ENCODE results near the gene DNAJB2. TPM values are rescaled to one million over a fixed set of nuclear protein-coding genes. Genes with fewer than 3 reads are reported as not detected.

The DNAJB2 gene
- total RNA-seq, 4 donors from 2014 or later, result 44.7 to 77.0 (median 51.1) TPM

DNA sequence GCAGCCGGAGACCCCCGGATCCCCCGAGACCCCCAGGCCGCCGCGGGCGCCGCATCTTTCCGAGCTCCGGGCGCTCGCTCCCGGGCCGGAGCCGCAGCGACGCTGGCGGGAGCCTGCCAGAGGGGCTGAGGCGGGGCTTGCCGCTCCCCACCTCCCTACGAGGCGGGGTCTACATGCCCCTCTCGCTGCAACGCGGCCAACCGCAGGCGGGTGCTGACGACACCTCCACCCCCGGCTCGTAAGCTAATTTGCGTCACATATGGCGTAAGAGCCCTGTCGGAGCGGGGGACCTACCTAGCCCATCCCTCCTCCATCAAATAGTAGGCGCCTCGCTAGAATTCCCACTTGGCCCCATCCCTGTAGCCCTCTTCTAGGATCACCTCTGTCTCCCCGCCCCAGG lies 30.1 kb downstream of the DNAJB2 start, which contains the start of gene PTPRN:
PTPRN (minus strand) TSS at position 124 of the 400 bp plus-strand sequence; CDS start at position 55, 69 bp downstream.
- TF ChIP-seq, protein P1, sequence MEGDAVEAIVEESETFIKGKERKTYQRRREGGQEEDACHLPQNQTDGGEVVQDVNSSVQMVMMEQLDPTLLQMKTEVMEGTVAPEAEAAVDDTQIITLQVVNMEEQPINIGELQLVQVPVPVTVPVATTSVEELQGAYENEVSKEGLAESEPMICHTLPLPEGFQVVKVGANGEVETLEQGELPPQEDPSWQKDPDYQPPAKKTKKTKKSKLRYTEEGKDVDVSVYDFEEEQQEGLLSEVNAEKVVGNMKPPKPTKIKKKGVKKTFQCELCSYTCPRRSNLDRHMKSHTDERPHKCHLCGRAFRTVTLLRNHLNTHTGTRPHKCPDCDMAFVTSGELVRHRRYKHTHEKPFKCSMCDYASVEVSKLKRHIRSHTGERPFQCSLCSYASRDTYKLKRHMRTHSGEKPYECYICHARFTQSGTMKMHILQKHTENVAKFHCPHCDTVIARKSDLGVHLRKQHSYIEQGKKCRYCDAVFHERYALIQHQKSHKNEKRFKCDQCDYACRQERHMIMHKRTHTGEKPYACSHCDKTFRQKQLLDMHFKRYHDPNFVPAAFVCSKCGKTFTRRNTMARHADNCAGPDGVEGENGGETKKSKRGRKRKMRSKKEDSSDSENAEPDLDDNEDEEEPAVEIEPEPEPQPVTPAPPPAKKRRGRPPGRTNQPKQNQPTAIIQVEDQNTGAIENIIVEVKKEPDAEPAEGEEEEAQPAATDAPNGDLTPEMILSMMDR (IDR thresholded peaks at IDR 0.05; ENCODE audit: low read depth), result no peak

DNA sequence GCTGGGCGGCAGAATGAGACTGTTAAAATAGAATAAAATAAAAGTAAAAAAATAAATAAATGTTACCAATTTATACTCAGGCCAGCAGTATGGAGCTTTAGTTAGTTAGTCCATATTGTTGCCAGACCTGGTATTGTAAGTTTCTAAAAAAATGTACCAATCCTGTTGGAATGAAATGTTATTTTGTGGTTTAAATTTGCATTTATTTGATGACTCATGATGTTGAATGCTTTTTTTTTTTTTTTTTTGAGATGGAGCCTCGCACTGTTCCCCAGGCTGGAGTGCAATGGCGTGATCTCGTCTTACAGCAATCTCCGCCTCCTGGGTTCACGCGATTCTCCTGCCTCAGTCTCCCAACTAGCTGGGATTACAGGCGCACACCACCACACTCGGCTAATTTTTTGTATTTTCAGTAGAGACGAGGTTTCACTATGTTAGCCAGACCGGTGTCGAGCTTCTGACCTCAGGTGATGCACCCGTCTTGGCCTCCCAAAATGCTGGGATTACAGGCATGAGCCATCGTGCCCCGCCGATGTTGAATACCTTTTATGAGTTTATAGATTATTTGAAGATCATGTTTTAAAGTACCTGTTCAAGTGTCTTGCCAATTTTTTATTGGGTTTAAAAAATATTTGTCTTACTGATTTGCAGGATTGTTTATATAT lies 35.8 kb downstream of the DNAJB2 start:
- TF ChIP-seq, protein P1 (IDR thresholded peaks at IDR 0.05; ENCODE audit: low read depth), result no peak

GRCh38 chr2:219323434-219323833 lies 44.3 kb downstream of the DNAJB2 start:
- TF ChIP-seq, protein P1 (IDR thresholded peaks at IDR 0.05; ENCODE audit: low read depth), result no peak

- TF ChIP-seq, protein P1 (IDR thresholded peaks at IDR 0.05; ENCODE audit: low read depth), result no peak
Observed at GRCh38 chr2:219325136-219325535, 46.0 kb downstream of the DNAJB2 start.

DNA sequence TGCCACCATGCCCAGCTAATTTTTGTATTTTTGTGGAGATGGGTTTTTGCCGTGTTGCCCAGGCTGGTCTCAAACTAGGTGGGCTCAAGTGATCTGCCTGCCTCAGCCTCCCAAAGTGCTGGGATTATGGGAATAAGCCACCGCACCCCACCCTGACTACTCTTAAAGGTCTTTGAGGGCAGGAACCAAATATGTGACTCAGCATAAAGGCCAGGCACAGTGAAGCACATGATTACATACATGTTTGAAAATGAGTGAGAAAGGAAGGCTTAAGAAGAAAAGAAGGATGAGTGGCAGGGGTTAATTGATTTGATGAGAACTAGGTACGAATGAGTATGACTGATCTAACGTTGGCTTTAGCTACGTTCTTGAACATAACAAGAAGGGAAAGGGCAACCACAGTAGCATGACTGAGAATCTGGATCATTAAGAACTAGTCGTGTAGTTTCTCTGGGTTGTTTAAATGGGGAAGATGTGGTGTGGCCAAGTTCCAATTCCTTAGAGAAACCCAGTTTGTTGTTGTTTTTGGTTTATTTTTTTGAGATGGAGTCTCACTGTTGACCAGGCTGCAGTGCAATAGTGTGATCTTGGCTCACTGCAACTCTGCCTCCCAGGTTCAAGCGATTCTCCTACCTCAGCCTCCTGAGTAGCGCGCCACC lies 46.6 kb downstream of the DNAJB2 start:
- TF ChIP-seq, protein P1 (IDR thresholded peaks at IDR 0.05; ENCODE audit: low read depth), result no peak

- TF ChIP-seq, protein P1 (IDR thresholded peaks at IDR 0.05; ENCODE audit: low read depth), result no peak
Observed at GRCh38 chr2:219327719-219328118, 48.6 kb downstream of the DNAJB2 start.

DNA sequence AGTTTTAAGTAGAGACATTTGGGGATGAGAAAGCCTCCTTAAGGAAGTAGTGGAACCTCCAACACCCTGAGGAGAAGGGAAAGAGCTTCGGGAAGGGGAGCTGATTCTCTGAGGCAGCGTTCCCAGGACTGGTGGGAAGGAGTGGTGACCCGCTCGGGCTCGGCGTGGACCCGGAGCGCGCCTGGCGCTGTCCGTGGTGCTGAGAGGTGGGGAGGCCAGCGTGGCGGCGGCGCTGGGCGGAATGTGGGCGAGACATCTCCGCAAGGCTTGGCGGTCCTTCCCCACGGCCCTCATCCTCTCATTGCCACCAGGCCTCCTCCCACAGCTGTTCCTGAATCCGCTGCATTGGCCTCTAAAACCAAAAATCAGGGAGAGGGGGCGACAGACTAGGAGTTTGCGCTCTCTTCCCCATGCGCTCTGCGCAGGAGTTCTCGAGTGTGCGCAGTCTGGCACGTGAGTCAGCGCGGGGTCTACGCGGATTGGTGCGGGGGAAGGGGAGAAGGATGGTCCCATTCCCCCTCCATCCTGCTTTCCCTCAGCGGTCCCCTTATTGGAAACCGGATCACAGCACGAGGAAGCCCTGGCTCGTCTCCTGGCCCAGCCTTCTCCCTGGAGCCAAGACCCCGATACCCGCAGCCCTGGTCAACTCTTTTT lies 52.5 kb downstream of the DNAJB2 start:
- TF ChIP-seq, protein P1 (IDR thresholded peaks at IDR 0.05; ENCODE audit: low read depth), result no peak

Data from subcutaneous adipose tissue (tissue), 4 donors.